Skin epidermis (tissue), 12 donors: ENCODE measurements around the gene ZNF232.
"Not testable (repeated sequence)": the region's sequence is repeated elsewhere in the genome, so short reads cannot be mapped to it uniquely, and the experiment has no call there.

ENCODE experiments used
- H3K27ac ChIP-seq, 21 experiments: fragments of 200-600 bp; sonication (generic) in 11 of 21; one replicate each; pipeline ENCODE4 v1.5.0; 2020; ENCODE audit warnings: mild to moderate bottlenecking in 3 of 21, inconsistent platforms in 2 of 21, moderate library complexity in 2 of 21
- H3K4me3 ChIP-seq, 7 experiments: fragments of 200-600 bp; sonication (generic) in 2 of 7; one replicate each; pipeline ENCODE4 v1.5.0; 2020; ENCODE audit warnings: inconsistent platforms in 2 of 7, mild to moderate bottlenecking in 2 of 7, moderate library complexity in 1 of 7

Gene ZNF232

GRCh38 chr17:5130687-5131086, 19.0 kb upstream of the ZNF232 start:
- H3K27ac ChIP-seq, H3K4me3 ChIP-seq: not testable (repeated sequence)

GRCh38 chr17:5130261-5130660, 18.6 kb upstream of the ZNF232 start:
- not testable (repeated sequence) for H3K27ac ChIP-seq, H3K4me3 ChIP-seq

GRCh38 chr17:5129770-5130169, 18.1 kb upstream of the ZNF232 start:
- not testable (repeated sequence) for H3K4me3 ChIP-seq, H3K27ac ChIP-seq

GRCh38 chr17:5128905-5129535, 17.3 kb upstream of the ZNF232 start:
- Histone ChIP-seq H3K27ac (no peak overlapping the region), H3K4me3 (no peak overlapping the region)

- not testable (repeated sequence) for H3K4me3 ChIP-seq, H3K27ac ChIP-seq
Measured at GRCh38 chr17:5128387-5128786, 16.7 kb upstream of the ZNF232 start.

GRCh38 chr17:5127910-5128309, 16.2 kb upstream of the ZNF232 start:
- Histone ChIP-seq H3K27ac (no peak overlapping the region), H3K4me3 (no peak overlapping the region)

- Histone ChIP-seq H3K27ac (no peak overlapping the region), H3K4me3 (no peak overlapping the region)
Measured at GRCh38 chr17:5126719-5127488, 15.2 kb upstream of the ZNF232 start.

- not testable (repeated sequence) for H3K27ac ChIP-seq, H3K4me3 ChIP-seq
Measured at GRCh38 chr17:5124896-5125295, 13.2 kb upstream of the ZNF232 start.

GRCh38 chr17:5124125-5124760, 12.6 kb upstream of the ZNF232 start:
- not testable (repeated sequence) for H3K27ac ChIP-seq

GRCh38 chr17:5123343-5124124, 11.9 kb upstream of the ZNF232 start:
- peak overlapping the region; percentile 18 to 43 (median 33) for H3K4me3 ChIP-seq

More at GRCh38 chr17:5124125-5124760, 12.6 kb upstream of the ZNF232 start:
- H3K4me3 ChIP-seq: not testable (repeated sequence)

GRCh38 chr17:5122586-5123342, 11.1 kb upstream of the ZNF232 start:
- Histone ChIP-seq H3K27ac (peak overlapping the region in 6 of 21 experiments; percentile 7 to 61 (median 40)), H3K4me3 (peak overlapping the region; percentile 18 to 43 (median 33))

More at GRCh38 chr17:5123343-5124124, 11.9 kb upstream of the ZNF232 start:
- H3K27ac ChIP-seq: peak overlapping the region in 3 of 21 experiments; percentile 21 to 61 (median 57)

- Histone ChIP-seq H3K4me3 (peak overlapping the region in 5 of 7 experiments; percentile 18 to 43 (median 35)), H3K27ac (peak overlapping the region in 3 of 21 experiments; percentile 31 to 61 (median 48))
Measured at GRCh38 chr17:5122056-5122455, 10.4 kb upstream of the ZNF232 start.

- Histone ChIP-seq H3K27ac (no peak overlapping the region), H3K4me3 (no peak overlapping the region)
Measured at GRCh38 chr17:5121186-5121841, 9.6 kb upstream of the ZNF232 start.

GRCh38 chr17:5120436-5121185, 8.9 kb upstream of the ZNF232 start:
- H3K4me3 ChIP-seq: not testable (repeated sequence)

GRCh38 chr17:5120036-5120435, 8.4 kb upstream of the ZNF232 start:
- no peak overlapping the region for H3K27ac ChIP-seq
- H3K4me3 ChIP-seq: no peak overlapping the region

More at GRCh38 chr17:5120436-5121185, 8.9 kb upstream of the ZNF232 start:
- H3K27ac ChIP-seq: not testable (repeated sequence)

GRCh38 chr17:5118219-5118618, 6.5 kb upstream of the ZNF232 start:
- Histone ChIP-seq H3K4me3 (no peak overlapping the region), H3K27ac (no peak overlapping the region)

- H3K4me3 ChIP-seq: peak within 1 kb of the TSS in 3 of 7 experiments; percentile 5 to 48 (median 26)
- peak within 1 kb of the TSS in 7 of 21 experiments; percentile 28 to 80 (median 58) for H3K27ac ChIP-seq
Measured at GRCh38 chr17:5115673-5116651, 4.3 kb upstream of the ZNF232 start, which contains the start of gene USP6. USP6 (plus strand) TSS chr17:5116032; CDS start chr17:5130368, 14,336 bp downstream.
